SHP77 (cell line): Measurements from ENCODE around the gene DIAPH1.
A peak's percentile ranks its signal among the peaks of the same experiment; 100 is the strongest.

Experiments
- DNase-seq, 2 experiments: peaks; one replicate each; lab custom pipeline; 2025; lab: John Stamatoyannopoulos, UW

Gene DIAPH1

DNA sequence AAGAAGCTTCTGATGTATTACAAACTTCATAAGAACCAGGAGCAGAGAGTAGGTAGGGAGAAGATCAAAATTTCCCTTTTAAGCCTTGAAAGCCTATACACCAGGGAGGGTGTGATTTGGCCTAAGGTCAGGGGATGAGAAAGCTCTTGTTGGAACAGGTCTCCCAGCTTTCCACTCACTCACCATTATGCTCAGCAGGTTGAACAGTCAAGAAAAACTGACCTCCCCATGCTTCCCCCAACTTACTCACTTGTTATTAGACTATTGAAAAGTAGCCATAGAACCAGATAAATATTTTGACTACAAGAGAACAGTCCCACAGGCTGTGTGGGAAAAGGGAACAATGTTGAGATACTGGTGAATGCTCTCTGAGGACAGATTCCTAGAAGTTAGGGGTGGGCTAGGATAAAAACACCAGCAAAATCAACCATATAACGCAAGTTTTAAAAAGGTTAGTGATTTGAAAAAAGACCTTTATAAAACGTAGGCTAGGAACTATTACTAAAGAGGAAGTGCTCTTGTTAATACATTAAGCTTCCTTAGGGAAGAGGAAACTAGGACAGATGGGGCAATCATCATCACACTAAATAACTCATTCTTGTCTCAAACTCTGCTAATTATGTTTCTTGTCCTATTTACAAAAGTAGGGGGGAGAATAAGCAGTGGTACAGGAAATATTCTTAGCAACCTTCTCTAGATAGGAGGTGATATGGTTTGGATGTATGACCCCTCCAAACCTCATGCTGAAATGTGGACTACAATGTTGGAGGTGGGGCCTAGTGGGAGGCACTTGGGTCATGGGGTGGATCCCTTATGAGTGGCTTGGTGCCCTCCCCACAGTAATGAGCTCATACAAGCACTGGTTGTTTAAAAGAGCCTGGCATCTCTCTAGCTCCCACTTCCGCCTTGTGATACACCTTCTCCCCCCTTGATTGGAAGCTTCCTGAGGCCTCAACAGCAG lies 98.9 kb downstream of the DIAPH1 start:
- no peak for DNase-seq

DNA sequence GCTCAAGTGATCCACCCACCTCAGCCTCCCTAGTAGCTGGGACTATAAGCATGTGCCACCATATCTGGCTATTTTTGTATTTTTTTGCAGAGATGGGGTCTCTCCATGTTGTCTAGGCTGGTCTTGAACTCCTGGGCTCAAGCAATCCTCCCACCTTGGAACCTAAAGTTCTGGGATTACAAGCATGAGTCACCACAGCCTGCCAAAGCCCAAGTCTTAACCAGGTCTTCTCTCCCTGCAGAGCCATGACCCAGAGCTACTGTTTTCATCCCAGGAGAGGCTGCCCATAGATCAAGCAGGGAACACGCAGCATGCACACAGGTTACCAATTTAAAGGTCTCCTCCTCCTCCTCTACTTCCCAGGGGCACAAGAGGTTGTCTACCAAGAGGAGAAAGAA lies 100.2 kb downstream of the DIAPH1 start:
- DNase-seq, result no peak

DNA sequence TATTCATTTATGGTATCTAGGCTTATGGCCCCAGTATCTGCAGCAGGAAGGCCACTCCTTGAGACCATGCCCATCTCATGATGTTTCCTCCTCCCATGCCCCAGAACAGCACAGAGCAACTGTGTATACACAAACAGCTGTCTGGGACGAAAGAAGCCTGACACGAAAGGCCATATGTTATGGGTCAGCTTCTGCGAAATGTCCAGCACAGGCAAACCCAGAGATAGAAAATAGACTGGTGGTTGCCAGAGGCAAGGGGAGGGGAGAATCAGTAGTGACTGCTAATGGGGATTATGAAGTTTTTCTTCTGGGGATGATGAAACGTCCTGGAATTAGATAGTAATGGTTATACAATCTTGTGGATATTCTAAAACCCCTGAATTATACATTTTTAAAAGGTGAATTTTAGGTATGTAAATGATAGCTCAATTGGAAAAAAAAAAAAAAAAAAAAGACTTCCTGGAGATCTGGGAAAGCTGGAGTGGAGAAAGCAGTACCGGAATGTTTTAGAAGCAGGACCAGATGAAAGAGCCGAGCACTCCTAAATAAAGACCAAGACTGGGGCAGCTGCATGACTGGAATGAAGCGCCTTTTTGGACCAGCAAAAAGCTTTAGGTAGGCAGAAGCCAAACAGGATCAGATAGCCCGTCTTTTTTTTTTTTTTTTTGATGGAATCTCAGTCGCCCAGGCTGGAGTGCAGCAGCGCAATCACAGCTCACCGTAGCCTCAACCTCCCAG lies 100.8 kb downstream of the DIAPH1 start:
- no peak for DNase-seq

DNA sequence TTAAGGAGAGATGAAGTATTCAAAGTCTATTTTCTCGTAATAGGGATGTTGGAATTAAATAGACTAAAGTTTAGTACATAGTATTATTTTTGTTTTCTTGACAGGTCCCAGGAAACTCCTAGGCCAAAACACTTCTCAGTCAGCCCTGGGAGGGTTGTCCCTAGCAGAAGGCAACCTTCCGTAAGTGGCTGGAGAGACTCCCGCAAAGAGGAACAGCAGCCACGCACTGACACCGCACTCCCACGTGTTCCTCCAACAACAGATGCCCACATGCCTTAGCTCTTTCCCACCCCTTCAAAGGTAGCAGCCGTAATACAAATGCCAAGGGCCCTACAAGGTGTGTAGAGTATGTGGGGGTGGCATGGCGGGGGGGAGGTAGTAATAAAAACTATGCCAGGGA lies 101.5 kb downstream of the DIAPH1 start:
- no peak for DNase-seq

DNA sequence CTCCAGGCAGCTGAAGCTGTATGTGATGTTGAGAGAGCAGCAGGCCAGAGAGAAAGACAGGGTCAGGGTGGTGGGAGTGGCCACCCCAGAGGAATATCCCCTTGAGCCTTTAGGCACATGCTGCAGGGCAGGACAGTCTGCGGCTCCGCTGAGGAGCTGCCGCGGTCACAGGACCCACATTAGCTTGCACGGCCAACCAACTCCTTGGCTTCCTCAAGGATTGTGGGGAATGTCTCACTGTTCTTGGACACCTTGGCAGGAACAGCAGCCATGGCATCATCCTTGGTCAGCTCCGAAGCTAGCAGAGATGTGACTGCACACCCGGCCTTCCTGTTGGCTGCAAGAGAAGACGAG lies 102.2 kb downstream of the DIAPH1 start:
- DNase-seq, result no peak

DNA sequence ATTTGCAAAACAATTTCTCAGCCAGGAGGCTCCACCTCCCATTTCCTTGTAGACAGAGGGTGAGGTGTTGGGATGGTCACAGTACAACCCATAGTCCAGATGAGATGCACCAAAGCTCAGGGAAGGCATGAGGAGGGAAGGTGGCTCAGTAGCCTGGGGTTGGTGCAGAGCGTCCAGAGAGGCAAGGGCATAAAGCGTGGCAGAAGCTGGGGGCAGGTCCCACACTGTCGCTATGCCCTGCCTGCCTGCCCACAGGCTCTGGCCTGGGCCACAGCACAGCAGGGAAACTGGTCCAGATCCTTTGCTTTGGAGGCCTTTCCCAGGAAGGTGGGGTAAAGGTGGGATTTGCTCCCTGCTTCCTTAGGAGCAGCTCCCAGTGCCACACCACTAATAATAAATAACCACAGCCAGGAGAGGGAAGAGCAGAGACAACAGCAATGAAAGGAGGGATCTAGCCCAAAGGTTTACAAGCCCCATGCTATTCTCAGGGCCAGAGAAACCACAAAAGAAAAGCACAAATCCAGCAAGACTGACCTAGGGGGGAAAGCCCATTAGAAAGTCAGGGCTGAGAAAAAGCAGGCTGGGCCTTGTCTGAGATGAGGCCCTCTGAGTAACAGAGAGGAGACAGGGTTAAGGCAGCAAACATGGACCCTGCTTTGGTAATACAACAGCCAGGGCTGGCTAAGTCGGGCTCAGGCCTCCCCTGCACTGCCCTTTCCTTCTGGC lies 102.7 kb downstream of the DIAPH1 start:
- no peak for DNase-seq

DNA sequence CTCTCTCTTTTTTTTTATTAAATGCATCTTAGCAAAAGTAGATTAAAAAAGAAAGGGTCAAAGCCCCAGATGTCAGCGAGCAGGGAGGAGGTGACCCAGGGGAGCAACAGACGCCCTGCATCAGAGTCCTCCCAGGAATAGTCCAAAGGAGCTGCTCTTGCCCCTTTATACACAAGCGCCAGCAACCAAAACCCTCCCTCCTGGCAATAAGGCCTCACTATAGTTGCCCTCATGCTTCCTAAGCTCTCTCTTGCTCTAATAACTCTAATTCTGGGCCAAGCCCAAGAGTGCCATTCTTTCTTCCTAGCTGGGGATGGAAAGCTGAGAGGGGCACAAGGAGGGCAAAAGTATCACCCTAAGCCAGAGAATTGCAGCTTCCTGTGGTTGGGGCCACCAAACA lies 103.7 kb downstream of the DIAPH1 start:
- no peak for DNase-seq

DNA sequence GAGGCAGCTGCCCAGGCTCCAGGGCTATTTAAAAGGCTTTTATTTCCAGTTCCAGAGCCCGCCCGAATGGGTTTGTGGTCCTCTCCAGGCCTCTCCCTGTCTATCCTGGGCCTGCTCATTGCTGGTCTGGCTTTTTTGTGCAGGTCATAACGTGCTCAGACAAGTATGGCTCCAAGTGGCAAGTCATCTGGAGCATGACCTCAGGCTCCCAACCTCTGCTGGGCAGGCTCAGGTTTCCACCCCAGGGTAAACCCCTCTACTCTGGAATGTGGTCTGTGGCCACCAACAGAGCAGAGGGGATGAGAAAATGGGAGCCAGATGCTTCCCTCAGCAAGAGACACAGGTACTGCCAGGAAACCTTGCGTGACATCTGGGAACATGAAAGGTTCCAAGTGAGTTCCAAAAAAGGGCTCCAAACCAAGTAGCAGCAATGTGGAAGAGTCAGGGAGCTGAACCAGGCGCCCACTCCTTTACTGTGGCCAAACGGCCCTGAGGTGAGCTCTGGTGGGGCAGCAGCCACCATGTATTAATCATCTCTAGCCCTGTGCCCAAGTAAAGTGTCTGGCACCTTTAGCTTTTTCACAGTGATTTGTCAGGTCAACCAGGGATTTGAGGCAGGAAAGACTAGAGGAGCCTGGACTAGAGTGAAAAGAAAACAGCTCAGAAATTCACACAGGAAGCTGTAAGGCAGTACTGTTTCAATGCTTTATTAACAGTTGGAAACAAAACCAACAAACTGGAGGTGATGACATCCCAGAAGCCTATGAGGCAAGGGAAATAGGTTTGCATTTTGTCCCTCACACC lies 104.3 kb downstream of the DIAPH1 start:
- DNase-seq, result no peak

DNA sequence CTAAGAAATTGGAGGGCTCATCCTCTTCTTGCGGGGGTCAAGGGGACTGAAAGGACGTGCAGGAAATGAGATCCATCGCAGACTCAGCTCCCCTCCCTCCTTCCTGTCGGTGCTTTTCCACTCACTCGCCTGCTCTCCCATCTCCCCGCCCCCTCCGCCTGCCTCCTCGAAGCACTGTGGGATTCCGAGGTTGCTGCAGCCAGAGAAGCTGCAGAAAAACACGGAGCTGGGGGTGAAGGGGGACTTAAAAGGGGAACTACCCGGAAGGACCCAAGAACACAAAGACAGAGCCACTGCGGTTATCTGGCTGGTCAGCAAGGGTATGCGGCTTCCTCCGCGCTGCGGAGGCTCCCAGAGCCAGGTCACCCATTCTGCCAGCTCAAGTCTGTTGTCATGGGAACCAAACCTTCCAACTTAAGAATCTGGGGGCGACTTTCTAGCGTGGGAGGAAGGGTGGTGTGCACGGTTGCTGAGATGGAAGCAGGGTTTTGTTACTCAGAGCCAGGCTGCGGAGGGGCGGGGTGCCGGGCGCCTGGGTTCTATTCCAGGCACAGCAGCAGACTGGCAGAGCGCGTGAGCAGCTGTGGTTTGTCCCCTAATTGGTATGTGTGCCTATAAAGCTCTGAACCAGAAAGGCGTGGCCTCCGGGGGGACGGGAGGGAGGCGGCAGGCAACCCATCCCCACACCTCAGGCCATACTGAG lies 105.0 kb downstream of the DIAPH1 start:
- DNase-seq, result no peak

DNA sequence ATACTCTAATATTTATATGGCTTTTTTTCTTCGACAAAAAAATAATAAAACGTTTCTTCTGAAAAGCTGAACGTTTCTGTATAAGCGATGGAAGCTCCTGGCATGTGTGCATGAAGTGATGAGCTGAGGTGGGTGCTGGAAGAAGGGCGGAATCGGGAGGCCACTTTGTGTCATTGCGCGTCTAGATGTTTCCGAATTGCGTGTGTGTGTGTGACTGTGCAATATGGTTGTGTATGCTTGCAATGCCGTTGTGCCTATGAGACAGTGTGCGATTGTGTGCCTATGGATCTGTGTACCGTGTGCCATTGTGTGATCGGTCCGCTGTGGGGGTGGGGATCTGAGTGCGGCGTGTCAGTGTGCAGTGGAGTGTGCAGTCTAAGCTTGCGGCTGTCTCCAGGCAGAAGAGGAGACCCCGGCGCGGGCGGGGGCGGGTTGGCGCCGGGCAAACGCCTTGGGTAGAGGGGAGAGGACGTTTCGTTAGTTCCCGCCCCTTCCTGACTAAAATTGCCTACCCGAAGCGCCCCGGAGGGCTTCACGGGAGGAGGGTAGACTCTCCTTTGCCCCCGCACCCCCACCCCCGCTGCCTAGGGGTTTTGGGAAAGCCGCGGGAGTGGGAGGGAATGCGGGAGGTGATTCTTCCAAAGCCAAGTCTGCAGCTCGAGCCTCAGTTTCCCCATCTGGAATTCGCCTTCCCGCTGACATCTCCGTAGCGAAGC lies 105.7 kb downstream of the DIAPH1 start:
- DNase-seq, result no peak

DNA sequence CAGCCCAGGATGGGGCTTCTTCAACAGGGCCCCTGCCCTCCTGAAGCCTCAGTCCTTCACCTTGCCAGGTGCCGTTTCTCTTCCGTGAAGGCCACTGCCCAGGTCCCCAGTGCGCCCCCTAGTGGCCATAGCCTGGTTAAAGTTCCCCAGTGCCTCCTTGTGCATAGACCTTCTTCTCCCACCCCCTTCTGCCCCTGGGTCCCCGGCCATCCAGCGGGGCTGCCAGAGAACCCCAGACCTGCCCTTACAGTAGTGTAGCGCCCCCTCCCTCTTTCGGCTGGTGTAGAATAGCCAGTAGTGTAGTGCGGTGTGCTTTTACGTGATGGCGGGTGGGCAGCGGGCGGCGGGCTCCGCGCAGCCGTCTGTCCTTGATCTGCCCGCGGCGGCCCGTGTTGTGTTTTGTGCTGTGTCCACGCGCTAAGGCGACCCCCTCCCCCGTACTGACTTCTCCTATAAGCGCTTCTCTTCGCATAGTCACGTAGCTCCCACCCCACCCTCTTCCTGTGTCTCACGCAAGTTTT lies 106.3 kb downstream of the DIAPH1 start:
- peak; percentile 48 to 51 for DNase-seq

DNA sequence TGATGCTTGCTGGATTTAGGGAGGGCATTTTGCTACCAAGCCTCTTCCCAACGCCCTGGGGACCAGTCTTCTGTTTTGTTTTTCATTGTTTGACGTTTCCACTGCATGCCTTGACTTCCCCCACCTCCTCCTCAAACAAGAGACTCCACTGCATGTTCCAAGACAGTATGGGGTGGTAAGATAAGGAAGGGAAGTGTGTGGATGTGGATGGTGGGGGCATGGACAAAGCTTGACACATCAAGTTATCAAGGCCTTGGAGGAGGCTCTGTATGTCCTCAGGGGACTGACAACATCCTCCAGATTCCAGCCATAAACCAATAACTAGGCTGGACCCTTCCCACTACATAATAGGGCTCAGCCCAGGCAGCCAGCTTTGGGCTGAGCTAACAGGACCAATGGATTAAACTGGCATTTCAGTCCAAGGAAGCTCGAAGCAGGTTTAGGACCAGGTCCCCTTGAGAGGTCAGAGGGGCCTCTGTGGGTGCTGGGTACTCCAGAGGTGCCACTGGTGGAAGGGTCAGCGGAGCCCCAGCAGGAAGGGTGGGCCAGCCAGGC lies 107.0 kb downstream of the DIAPH1 start:
- DNase-seq, result no peak

DNA sequence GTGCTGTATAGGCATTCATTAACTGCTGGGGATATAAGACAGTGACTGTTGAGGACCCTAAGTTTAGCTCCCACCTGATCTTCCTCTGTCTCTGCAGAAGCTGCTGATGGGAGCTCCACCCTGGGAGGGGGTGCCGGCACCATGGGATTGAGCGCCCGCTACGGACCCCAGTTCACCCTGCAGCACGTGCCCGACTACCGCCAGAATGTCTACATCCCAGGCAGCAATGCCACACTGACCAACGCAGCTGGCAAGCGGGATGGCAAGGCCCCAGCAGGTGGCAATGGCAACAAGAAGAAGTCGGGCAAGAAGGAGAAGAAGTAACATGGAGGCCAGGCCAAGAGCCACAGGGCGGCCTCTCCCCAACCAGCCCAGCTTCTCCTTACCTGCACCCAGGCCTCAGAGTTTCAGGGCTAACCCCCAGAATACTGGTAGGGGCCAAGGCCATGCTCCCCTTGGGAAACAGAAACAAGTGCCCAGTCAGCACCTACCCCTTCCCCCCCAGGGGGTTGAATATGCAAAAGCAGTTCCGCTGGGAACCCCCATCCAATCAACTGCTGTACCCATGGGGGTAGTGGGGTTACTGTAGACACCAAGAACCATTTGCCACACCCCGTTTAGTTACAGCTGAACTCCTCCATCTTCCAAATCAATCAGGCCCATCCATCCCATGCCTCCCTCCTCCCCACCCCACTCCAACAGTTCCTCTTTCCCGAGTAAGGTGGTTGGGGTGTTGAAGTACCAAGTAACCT lies 107.8 kb downstream of the DIAPH1 start:
- no peak for DNase-seq

DNA sequence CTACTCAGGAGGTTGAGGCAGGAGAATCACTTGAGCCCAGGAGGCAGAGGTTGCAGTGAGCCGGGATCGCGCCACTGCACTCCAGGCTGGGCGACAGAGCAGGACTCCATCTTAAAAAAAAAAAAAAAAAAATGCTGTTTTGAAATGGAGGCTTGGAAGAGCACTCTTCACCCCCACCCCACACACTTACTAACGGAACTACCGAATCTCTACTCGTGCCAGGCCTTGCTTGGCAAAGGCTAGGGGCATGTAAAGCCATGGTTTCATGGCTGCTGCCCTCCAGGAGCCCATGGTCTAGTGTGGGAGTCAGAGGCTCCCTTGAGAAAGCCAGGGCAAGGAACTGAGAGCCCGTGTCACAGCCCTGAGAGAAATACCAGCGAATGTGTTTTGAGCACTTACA lies 108.6 kb downstream of the DIAPH1 start:
- DNase-seq, result no peak

DNA sequence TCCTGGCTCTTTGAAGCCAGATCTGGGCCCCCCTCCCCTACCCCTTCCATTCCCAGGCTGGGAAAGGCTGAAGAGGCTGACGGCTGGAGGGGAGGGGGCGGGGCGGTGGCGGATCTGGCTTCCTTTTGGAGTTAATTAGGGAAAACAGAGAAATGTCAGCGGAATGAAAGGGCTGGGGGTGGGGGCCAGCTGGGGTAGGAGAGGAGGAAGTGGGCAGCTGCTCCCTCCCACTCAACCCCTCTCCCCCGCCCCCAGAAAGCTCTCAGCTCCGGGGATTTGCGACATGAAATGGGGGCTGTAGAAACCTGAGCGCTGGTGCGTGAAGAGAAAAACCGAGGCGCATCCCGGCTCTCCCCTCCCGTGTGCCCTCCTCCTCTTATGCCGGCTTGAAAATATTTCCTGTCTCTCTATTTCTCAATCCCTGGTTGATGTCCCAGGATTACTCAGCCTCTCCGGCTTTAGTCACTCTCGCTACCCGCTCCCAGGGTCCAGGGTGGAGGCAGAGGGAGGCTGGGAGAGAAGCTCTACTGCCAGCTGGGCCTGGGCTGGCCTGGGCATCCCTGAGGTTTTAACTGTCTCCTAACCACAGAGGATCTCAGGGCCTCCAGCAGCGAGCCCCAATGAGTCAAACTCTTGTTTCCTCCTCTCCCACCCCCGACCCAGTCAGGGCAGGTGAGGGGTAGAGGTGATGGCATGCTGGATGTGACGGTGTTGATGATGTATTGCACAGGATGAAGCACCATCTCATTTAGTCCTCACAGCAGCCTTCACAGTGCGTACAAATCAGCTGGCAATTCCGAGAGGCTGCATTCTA lies 109.8 kb downstream of the DIAPH1 start:
- peak; percentile 31 to 40 for DNase-seq

DNA sequence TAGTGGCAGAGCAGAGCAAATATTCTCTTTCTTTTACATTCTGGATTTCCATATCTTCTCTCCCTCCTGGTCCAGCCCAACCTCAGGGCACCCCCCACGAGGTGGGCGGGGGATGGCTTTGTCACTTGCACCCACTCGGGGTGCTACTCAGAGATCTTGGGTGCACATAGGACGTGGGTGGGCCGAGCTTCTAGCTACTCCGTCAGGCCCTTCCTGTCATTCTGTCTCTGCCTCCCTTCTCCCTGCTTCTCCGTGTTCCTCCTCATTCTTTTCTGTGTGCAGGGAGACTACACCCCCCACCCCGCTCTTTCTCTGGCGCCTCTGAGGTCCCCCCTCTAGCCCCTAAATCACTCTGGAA lies 110.4 kb downstream of the DIAPH1 start:
- no peak for DNase-seq

DNA sequence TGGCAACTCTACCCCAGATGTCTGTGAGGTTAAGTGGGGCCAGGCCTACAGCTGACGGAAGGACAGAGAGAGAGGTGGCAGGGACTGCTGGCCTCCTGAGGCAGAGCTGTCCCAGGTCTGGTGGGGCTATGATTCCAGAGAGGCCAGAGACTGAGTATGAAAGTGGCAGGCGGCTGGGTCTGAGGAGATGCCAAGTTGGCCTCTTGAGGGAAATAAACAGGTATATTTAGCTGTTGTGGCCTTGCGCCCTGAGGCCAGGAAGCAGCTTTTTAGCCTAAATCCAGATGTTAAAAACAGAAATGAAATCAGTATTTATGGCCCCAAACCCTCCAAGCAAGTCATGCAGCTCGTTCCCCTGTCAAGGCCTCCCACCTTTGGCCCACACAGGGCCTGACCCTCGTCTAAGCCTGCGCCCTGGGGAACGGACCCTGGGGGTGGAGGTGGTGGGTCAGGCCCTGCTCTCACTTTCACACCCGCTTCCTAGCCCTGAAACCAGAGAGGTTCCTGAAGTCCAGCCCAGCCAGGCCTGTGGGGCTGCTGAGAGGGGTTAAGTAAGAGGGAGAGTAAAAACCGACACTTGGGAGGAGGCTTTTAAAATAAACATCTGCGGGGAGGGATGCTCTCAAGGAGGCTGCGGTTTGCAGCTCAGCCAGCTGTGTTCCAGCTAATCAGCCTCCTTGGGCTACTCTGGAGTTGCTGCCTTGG lies 111.3 kb downstream of the DIAPH1 start:
- DNase-seq, result no peak
